Immature natural killer cell (primary cell): Measurements from ENCODE around the gene ZSWIM7. TPM values are rescaled to one million over a fixed set of nuclear protein-coding genes. Genes with fewer than 3 reads are reported as not detected.

Source experiments
- DNase-seq, 3 donors: peaks; one replicate each; pipeline ENCODE4 v3.0.0; 2022; ENCODE audit warnings: mixed read lengths in 1 of 3
- H3K27ac Mint-ChIP-seq, 6 donors: one replicate each; pipeline ENCODE4 v1.8.0; 2020; ENCODE audit warnings: mixed read lengths in 6 of 6, mild to moderate bottlenecking in 5 of 6, inconsistent platforms in 4 of 6, moderate library complexity in 3 of 6
- H3K27me3 Mint-ChIP-seq, 3 donors: one replicate each; pipeline ENCODE4 v1.8.0; 2020 to 2021; ENCODE audit warnings: low read depth in 3 of 3, mild to moderate bottlenecking in 3 of 3, mixed read lengths in 3 of 3, moderate library complexity in 3 of 3, inconsistent platforms in 1 of 3
- H3K36me3 Mint-ChIP-seq, 3 donors: one replicate each; pipeline ENCODE4 v1.8.0; 2020; ENCODE audit warnings: mixed read lengths in 3 of 3, inconsistent platforms in 2 of 3, mild to moderate bottlenecking in 2 of 3
- H3K4me1 Mint-ChIP-seq, 2 donors: one replicate each; pipeline ENCODE4 v1.8.0; 2020; ENCODE audit warnings: inconsistent platforms in 2 of 2, mild to moderate bottlenecking in 2 of 2, mixed read lengths in 2 of 2, moderate library complexity in 1 of 2
- H3K4me3 Mint-ChIP-seq, 5 donors: one replicate each; pipeline ENCODE4 v1.8.0; 2020; ENCODE audit warnings: mild to moderate bottlenecking in 5 of 5, mixed read lengths in 5 of 5, inconsistent platforms in 3 of 5, moderate library complexity in 3 of 5
- H3K9me3 Mint-ChIP-seq, 6 donors: one replicate each; pipeline ENCODE4 v1.8.0; 2020; ENCODE audit warnings: mild to moderate bottlenecking in 6 of 6, mixed read lengths in 6 of 6, inconsistent platforms in 4 of 6, moderate library complexity in 3 of 6
- polyA plus RNA-seq, 3 donors: library from polyadenylated mRNA; unstranded; fragments of 300-500 nt; fragmentation: Illumina TruSeq; gene quantifications; one replicate each; pipeline ENCODE4 v1.2.3, GENCODE V29; 2021

ZSWIM7 gene, protein sequence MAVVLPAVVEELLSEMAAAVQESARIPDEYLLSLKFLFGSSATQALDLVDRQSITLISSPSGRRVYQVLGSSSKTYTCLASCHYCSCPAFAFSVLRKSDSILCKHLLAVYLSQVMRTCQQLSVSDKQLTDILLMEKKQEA
- polyA plus RNA-seq: 10 to 100 TPM; 47.0 to 67.8 (median 67.6) TPM

DNA sequence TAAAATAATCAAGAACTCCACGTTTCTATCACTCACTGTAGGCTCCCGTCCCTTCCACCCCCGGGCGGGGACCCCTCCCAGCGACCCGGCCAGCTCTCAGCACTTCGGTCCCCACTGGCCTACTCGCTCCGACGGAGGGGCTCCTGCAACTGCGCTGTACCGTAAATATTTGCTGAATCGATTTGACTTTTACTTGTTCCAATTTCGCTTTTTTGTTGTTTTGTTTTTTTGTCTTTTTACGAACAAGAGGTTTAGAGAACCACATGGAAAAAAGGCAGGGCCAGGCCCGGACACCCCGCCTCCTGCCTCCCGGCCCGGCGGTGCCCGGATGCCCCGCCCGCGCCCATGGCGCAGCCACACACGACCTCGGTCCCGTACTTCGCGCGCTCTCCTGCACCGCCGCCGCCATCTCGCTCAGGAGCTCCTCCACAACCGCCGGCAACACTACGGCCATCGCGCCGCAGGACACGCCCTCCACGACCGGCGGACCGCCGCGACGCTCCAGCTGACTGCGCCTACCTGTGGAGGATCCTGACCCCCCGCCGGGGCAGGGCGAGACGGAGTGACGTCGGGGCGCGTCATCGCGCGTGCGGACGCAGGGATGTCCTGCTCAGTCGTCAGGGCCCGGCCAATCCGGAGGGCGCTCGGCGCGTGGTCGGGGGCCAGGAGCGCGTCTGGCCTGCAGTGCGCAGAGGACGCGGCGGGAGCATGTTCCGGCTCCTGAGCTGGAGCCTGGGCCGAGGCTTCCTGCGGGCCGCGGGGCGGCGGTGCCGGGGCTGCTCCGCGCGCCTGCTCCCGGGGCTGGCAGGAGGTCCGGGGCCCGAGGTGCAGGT is at the start of gene ZSWIM7, which contains the start of gene TTC19:
Gene ZSWIM7, minus strand, starts transcription at position 564 of the 833 bp plus-strand sequence. Its CDS starts 110 bp downstream, at position 454.
Gene TTC19, plus strand, starts transcription at position 684 of the 833 bp plus-strand sequence. Its CDS starts 25 bp downstream, at position 709.
- Mint-ChIP-seq H3K27me3 (peaks cover 2 to 16% (median 5%) of the 10 kb centered on the region in 3 donors), H3K27ac (peak within 1 kb of the TSS; percentile 97 to 99 (median 98)), H3K9me3 (no peaks in the 10 kb centered on the region), H3K4me3 (peak within 1 kb of the TSS; percentile 92 to 97 (median 96)), H3K4me1 (peaks cover 33 to 35% of the 10 kb centered on the region in 2 donors), H3K36me3 (peaks cover 2 to 22% (median 3%) of the 10 kb centered on the region in 3 donors)
- DNase-seq: peak; percentile 94 to 95 (median 94)

DNA sequence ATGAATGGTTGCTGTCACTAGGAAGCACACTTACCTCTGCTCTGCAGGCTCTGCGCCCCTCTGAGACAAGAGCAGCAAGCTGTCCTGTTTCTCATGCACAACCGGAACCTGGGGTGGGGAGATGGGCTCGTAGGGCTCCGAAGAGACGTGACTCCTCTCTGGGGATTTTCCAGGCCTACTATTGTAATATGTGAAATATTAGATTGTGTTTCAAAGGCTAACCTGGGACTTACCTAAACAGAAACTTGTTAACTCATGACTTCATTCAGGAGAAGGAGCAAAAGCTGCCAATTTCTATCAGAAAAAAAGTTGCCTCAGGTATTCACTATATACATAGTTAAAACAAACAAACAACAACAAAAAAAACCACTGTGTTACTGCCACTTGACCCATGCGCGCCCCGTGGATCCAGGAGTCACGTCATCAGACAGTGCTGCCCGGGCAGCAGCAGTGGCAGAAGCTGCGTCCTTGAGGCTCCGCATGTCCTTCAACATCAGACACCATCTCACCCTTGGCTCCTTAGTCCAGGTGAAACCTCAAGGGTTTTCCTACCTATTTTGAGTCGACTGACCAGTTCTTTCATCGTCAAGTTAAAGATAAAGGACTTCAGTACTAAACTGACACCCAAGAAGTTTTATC is 49.4 kb upstream of the ZSWIM7 start:
- Mint-ChIP-seq H3K27ac (no peak overlapping the region), H3K4me1 (peaks cover 12 to 33% of the 10 kb centered on the region in 2 donors), H3K27me3 (peaks cover 0 to 9% (median 2%) of the 10 kb centered on the region in 3 donors), H3K9me3 (no peaks in the 10 kb centered on the region), H3K4me3 (no peak overlapping the region), H3K36me3 (peaks cover 25 to 51% (median 31%) of the 10 kb centered on the region in 3 donors)
- DNase-seq: no peak

DNA sequence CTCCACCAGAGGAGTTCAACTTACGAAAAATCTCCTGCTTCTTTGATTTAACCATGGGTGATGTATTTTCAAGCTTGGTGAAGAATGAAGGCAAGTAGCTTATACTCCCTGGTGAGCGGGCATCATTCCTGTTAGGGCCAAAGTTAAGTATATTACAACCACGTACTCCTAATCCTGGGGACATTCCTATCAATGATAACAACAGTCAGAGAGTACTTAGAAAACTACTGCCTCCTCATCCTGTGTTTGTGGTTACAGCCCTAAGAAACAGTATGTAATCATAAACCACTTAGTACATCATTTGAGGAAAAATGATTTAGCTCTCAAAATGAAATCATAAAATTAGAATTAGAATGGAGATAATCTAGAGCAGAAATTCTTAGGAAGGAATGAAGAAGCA is 47.5 kb upstream of the ZSWIM7 start:
- Mint-ChIP-seq H3K36me3 (peaks cover 19 to 44% (median 33%) of the 10 kb centered on the region in 3 donors), H3K4me1 (peaks cover 4 to 13% of the 10 kb centered on the region in 2 donors), H3K4me3 (no peak overlapping the region), H3K9me3 (no peaks in the 10 kb centered on the region), H3K27me3 (peaks cover 0 to 7% (median 0%) of the 10 kb centered on the region in 3 donors), H3K27ac (peak overlapping the region in 4 of 6 donors; percentile 9 to 40 (median 22))
- DNase-seq: no peak

DNA sequence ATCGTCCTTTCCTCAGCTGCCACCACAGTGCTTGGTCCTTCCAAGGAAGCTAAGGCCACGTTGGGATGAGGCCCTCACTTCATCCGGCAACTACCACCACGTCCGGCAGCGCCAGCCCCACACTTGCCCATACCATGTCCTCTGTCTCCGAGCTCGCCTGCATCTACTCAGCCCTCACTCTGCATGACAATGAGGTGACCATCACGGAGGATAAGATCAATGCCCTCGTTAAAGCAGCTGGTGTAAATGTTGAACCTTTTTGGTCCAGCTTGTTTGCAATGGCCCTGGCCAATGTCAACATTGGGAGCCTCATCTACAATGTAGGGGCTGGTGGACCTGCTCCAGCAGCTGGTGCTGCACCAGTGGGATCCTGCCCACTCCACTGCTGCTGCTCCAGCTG is 45.0 kb upstream of the ZSWIM7 start:
- Mint-ChIP-seq H3K36me3 (peaks cover 15 to 44% (median 29%) of the 10 kb centered on the region in 3 donors), H3K27ac (peak overlapping the region in 2 of 6 donors; percentile 2 to 31), H3K9me3 (no peaks in the 10 kb centered on the region), H3K4me3 (no peak overlapping the region), H3K4me1 (peaks cover 0 to 8% of the 10 kb centered on the region in 2 donors), H3K27me3 (peaks cover 0 to 5% (median 0%) of the 10 kb centered on the region in 3 donors)
- no peak for DNase-seq

- Mint-ChIP-seq H3K27me3 (peaks cover 0 to 8% (median 0%) of the 10 kb centered on the region in 3 donors), H3K4me3 (no peak overlapping the region), H3K4me1 (peaks cover 0 to 6% of the 10 kb centered on the region in 2 donors), H3K9me3 (no peaks in the 10 kb centered on the region), H3K36me3 (peaks cover 13 to 39% (median 16%) of the 10 kb centered on the region in 3 donors), H3K27ac (peak overlapping the region in 3 of 6 donors; percentile 43 to 69 (median 53))
- DNase-seq: no peak
Observed at GRCh38 chr17:16040710-16041251, 41.3 kb upstream of the ZSWIM7 start.

DNA sequence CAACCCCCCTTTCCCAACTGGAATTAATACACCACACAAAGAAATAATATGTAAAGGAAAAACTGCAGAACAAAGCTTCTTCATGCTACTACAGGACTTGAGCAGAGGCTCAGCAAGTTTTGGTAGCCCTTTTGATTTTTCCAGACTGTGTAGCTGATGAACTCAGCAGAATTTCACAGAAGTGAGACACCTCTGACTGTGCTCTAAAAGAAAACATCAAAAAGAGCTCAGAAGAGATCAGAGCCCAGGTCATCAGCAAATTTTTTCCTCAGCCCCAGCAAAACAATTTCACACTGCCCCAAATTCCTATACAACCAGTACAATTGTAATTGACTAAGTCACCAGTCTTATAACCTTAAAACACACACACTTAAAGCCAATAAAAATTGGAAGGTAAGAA is 38.1 kb upstream of the ZSWIM7 start:
- H3K9me3 Mint-ChIP-seq: no peaks in the 10 kb centered on the region
- H3K36me3 Mint-ChIP-seq: peaks cover 13 to 43% (median 27%) of the 10 kb centered on the region in 3 donors
- H3K4me1 Mint-ChIP-seq: peaks cover 0 to 6% of the 10 kb centered on the region in 2 donors
- H3K27ac Mint-ChIP-seq: peak overlapping the region; percentile 13 to 83 (median 52)
- no peak overlapping the region for H3K4me3 Mint-ChIP-seq
- no peak for DNase-seq
- H3K27me3 Mint-ChIP-seq: peaks cover 0 to 2% (median 0%) of the 10 kb centered on the region in 3 donors

DNA sequence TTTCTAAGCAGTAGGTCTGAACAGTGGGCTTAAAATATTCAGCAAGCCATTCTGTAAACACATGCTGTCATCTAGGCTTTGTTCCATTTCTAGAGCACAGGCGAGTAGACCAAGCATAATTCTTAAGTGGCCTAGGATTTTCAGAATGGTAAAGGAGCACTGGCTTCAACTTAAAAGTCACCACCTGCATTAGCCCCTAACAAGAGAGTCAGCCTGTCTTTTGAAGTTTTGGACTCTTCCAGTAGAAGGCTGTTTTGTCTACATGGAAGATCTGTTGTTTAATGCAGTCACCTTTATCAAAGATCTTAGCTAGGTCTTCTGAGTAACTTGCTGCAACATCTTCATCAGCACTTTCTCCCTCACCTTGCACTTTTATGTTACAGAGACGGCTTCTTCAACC is 36.8 kb upstream of the ZSWIM7 start:
- peaks cover 10 to 49% (median 32%) of the 10 kb centered on the region in 3 donors for H3K36me3 Mint-ChIP-seq
- H3K9me3 Mint-ChIP-seq: no peaks in the 10 kb centered on the region
- H3K4me1 Mint-ChIP-seq: peaks cover 0 to 6% of the 10 kb centered on the region in 2 donors
- H3K4me3 Mint-ChIP-seq: no peak overlapping the region
- peaks cover 0 to 6% (median 2%) of the 10 kb centered on the region in 3 donors for H3K27me3 Mint-ChIP-seq
- peak overlapping the region in 3 of 6 donors; percentile 60 to 66 (median 62) for H3K27ac Mint-ChIP-seq
- no peak for DNase-seq

- no peaks in the 10 kb centered on the region for H3K9me3 Mint-ChIP-seq
- no peak for DNase-seq
- peaks cover 0 to 6% (median 2%) of the 10 kb centered on the region in 3 donors for H3K27me3 Mint-ChIP-seq
- H3K36me3 Mint-ChIP-seq: peaks cover 17 to 57% (median 43%) of the 10 kb centered on the region in 3 donors
- peak overlapping the region in 3 of 6 donors; percentile 51 to 64 (median 58) for H3K27ac Mint-ChIP-seq
- H3K4me3 Mint-ChIP-seq: no peak overlapping the region
- H3K4me1 Mint-ChIP-seq: peaks cover 0 to 6% of the 10 kb centered on the region in 2 donors
Observed at GRCh38 chr17:16033729-16034349, 34.3 kb upstream of the ZSWIM7 start.

DNA sequence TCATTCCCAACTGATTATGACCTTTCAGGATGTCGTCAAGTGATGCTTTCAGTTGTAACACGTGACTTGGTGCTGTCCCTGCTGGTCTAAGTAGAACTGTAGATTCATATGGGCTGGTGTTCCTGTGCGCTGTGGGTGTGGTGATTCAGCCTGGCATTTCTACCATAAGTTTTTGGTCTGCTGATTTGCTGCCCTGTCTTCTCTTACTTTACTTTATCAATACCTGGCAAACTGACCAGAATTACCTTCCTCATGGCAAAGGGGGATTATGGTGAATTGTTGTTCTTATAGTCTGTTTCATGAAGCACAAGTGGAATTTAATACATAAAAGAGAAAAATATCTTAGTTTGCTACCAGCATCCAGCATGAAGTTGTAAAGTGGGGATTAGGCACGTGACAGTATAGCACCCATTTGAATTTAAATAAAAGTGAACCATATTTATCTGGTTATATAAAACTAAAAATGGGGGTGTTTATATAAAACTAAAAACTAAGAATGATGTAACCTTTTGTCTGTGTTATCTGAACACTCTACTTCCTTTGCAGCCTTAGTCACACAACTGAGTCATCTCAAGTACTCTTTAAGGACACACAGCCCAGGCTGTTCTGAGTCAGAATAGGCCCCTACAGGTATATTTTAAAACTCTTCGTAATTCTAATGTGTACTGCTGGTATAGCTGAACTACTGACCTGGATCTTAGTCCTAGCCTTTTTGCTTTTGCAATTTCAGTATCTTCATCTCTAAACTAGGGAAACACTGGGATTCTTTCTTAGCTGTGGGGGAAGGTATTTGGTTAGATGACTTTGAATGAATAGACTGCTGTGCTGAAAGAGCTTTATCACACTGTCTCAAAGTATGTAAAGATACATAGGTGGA is 28.4 kb upstream of the ZSWIM7 start:
- Mint-ChIP-seq H3K27ac (peak overlapping the region in 4 of 6 donors; percentile 43 to 72 (median 66)), H3K36me3 (peaks cover 16 to 55% (median 23%) of the 10 kb centered on the region in 3 donors), H3K4me1 (peaks cover 0 to 3% of the 10 kb centered on the region in 2 donors), H3K9me3 (no peaks in the 10 kb centered on the region), H3K4me3 (no peak overlapping the region), H3K27me3 (peaks cover 0 to 9% (median 0%) of the 10 kb centered on the region in 3 donors)
- DNase-seq: no peak

DNA sequence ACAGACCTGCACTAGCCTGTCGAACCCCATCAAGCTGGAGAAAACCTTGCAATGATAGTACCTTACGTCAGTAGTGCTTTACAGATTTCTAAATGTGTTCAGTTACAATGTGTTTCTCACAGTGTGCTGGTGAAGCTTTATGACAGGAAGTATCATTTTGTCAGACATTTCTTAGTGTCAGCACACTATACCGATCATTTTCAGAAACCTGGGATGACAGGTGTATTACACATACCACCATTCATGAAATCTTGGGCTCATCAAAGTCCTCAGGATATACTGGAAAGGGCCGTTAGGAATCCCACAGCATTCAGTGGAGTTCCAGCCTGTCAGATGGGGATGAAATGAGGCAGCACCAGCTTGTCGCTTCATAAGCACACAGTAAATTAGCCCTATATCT is 27.4 kb upstream of the ZSWIM7 start:
- H3K27ac Mint-ChIP-seq: peak overlapping the region in 4 of 6 donors; percentile 12 to 35 (median 18)
- no peaks in the 10 kb centered on the region for H3K9me3 Mint-ChIP-seq

DNA sequence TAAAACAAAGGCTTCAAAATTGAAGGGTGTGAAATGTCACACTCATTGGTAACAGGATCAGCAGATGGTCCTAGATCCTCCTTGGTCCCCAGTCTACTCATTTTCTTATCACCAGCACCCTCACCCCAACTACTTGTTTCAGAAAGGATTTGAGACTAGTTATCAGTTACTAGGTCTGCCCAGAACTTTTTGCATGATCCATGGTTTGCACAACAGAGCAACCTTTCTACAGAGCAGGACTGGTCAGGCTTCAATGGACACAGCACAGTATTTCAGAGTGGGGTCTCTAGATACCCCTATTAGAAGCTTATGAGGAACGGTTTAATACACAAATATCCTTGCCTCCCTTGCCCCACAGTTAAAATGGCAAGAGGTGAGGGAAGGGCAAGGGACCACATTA is 25.7 kb upstream of the ZSWIM7 start:
- peak overlapping the region in 2 of 6 donors; percentile 23 to 33 for H3K27ac Mint-ChIP-seq
- H3K36me3 Mint-ChIP-seq: peaks cover 15 to 39% (median 16%) of the 10 kb centered on the region in 3 donors
- peaks cover 0 to 4% (median 0%) of the 10 kb centered on the region in 3 donors for H3K27me3 Mint-ChIP-seq
- H3K4me3 Mint-ChIP-seq: no peak overlapping the region
- H3K9me3 Mint-ChIP-seq: no peaks in the 10 kb centered on the region
- DNase-seq: no peak
- peaks cover 3 to 7% of the 10 kb centered on the region in 2 donors for H3K4me1 Mint-ChIP-seq

More for the DNA sequence above, 27.4 kb upstream of the ZSWIM7 start:
- Mint-ChIP-seq H3K4me1 (peaks cover 0 to 3% of the 10 kb centered on the region in 2 donors), H3K27me3 (peaks cover 0 to 4% (median 0%) of the 10 kb centered on the region in 3 donors), H3K4me3 (no peak overlapping the region), H3K36me3 (peaks cover 16 to 45% (median 16%) of the 10 kb centered on the region in 3 donors)
- no peak for DNase-seq

DNA sequence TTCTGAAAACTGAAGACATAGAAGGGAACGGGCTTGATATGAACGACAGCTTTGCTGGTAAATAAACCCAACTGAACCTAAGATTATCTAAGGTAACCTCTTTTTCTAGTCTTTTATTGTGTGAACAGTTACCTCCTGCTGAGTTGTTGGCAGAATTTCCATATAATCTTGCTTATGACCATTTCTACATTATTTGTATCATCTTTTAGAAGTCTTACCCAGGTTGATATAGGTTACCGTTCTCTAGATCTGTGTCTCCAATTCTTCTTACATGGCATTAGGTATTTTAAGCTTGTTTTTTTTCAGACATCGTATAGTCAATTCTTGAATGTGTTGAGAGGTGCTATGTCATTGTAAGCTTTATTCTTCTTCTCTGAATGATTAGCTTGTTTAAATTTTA is 24.4 kb upstream of the ZSWIM7 start:
- Mint-ChIP-seq H3K36me3 (peaks cover 9 to 29% (median 10%) of the 10 kb centered on the region in 3 donors), H3K4me1 (peaks cover 8 to 10% of the 10 kb centered on the region in 2 donors), H3K27ac (peak overlapping the region in 1 of 6 donors; percentile 24), H3K9me3 (no peaks in the 10 kb centered on the region), H3K27me3 (peaks cover 0 to 4% (median 0%) of the 10 kb centered on the region in 3 donors), H3K4me3 (no peak overlapping the region)
- DNase-seq: no peak
